Erythroblast (primary cell): ENCODE results near the gene ELAVL1.
"Not testable (repeated sequence)": the region's sequence is repeated elsewhere in the genome, so short reads cannot be mapped to it uniquely, and the experiment has no call there.

Experiments
- DNase-seq, 2 experiments: peaks; one replicate each; lab custom pipeline; 2025; lab: John Stamatoyannopoulos, UW
- GATA1 ChIP-seq: IDR thresholded peaks from 2 replicates; pipeline ENCODE4 v1.6.1; 2011; ENCODE audit warnings: low read depth, mild to moderate bottlenecking, control low read depth, low read length, moderate library complexity
- POLR2A ChIP-seq: IDR thresholded peaks from 2 replicates; pipeline ENCODE4 v1.6.1; 2011; ENCODE audit warnings: mild to moderate bottlenecking, low read length

Gene ELAVL1

GRCh38 chr19:7963566-7963965 is 41.9 kb downstream of the ELAVL1 start:
- TF ChIP-seq GATA1, result no peak
- no peak for TF ChIP-seq POLR2A
- no peak for DNase-seq

GRCh38 chr19:7962644-7963268 is 42.7 kb downstream of the ELAVL1 start:
- no peak for TF ChIP-seq GATA1
- TF ChIP-seq POLR2A, result no peak
- no peak for DNase-seq

- TF ChIP-seq POLR2A (no peak), GATA1 (no peak)
- no peak for DNase-seq
These were observed 43.4 kb downstream of the ELAVL1 start for GRCh38 chr19:7961920-7962626.

- not testable (repeated sequence) for DNase-seq
These were observed 44.4 kb downstream of the ELAVL1 start for GRCh38 chr19:7961082-7961481.

- peak; percentile 17 to 19 for DNase-seq
- TF ChIP-seq GATA1, result no peak
- TF ChIP-seq POLR2A, result no peak
These were observed 46.2 kb downstream of the ELAVL1 start for GRCh38 chr19:7959211-7959610.

GRCh38 chr19:7955696-7956095 is 49.7 kb downstream of the ELAVL1 start:
- no peak for DNase-seq
- TF ChIP-seq GATA1 (no peak), POLR2A (no peak)

GRCh38 chr19:7953576-7953975 is 51.9 kb downstream of the ELAVL1 start:
- no peak for DNase-seq
- TF ChIP-seq GATA1 (no peak), POLR2A (no peak)

GRCh38 chr19:7953060-7953459 is 52.4 kb downstream of the ELAVL1 start:
- TF ChIP-seq GATA1 (no peak), POLR2A (no peak)
- DNase-seq, result no peak

- TF ChIP-seq POLR2A, result no peak
- no peak for TF ChIP-seq GATA1
- DNase-seq, result no peak
These were observed 57.5 kb downstream of the ELAVL1 start for GRCh38 chr19:7947939-7948338.

- TF ChIP-seq POLR2A (no peak), GATA1 (no peak)
- peak; percentile 88 to 93 for DNase-seq
These were observed 61.2 kb downstream of the ELAVL1 start for GRCh38 chr19:7944177-7944761.

- peak; percentile 99 for DNase-seq
- peak; percentile 92 for TF ChIP-seq POLR2A
- no peak for TF ChIP-seq GATA1
These were observed 61.8 kb downstream of the ELAVL1 start, which contains the start of gene TIMM44 for GRCh38 chr19:7943444-7944176. Gene TIMM44 (minus strand): TSS chr19:7943666. CDS start chr19:7943651, 15 bp downstream.

- no peak for TF ChIP-seq POLR2A
- no peak for TF ChIP-seq GATA1
- peak; percentile 60 to 71 for DNase-seq
These were observed 62.4 kb downstream of the ELAVL1 start for GRCh38 chr19:7942981-7943443.

- TF ChIP-seq POLR2A, result no peak
- TF ChIP-seq GATA1, result no peak
- DNase-seq, result no peak
These were observed 63.4 kb downstream of the ELAVL1 start for GRCh38 chr19:7941895-7942596.
